Ishikawa (cell line): ENCODE results near the gene MFSD12.

Source experiments
- CEBPB ChIP-seq: IDR thresholded peaks from 2 replicates; pipeline ENCODE4 v1.6.1; 2012
- CREB1 ChIP-seq: IDR thresholded peaks from 2 replicates; pipeline ENCODE4 v1.6.1; 2012; ENCODE audit warnings: low read depth
- EGR1 ChIP-seq: IDR thresholded peaks from 2 replicates; pipeline ENCODE4 v1.6.1; 2012
- EP300 ChIP-seq: IDR thresholded peaks from 2 replicates; pipeline ENCODE4 v1.6.1; 2012; ENCODE audit warnings: borderline replicate concordance
- FOXM1 ChIP-seq: IDR thresholded peaks from 2 replicates; pipeline ENCODE4 v1.6.1; 2012; ENCODE audit warnings: low read depth, borderline replicate concordance
- NFIC ChIP-seq: IDR thresholded peaks from 2 replicates; pipeline ENCODE4 v1.6.1; 2012
- RAD21 ChIP-seq: IDR thresholded peaks from 2 replicates; pipeline ENCODE4 v1.6.1; 2012; ENCODE audit warnings: low read depth
- REST ChIP-seq: IDR thresholded peaks from 2 replicates; pipeline ENCODE4 v1.6.1; 2012; ENCODE audit warnings: low read depth, mild to moderate bottlenecking
- TAF1 ChIP-seq: IDR thresholded peaks from 2 replicates; pipeline ENCODE4 v1.6.1; 2012; ENCODE audit warnings: low read depth, mild to moderate bottlenecking
- TCF12 ChIP-seq: IDR thresholded peaks from 2 replicates; pipeline ENCODE4 v1.6.1; 2012; ENCODE audit warnings: low read depth
- TEAD4 ChIP-seq: IDR thresholded peaks from 2 replicates; pipeline ENCODE4 v1.6.1; 2012
- YY1 ChIP-seq: IDR thresholded peaks from 2 replicates; pipeline ENCODE4 v1.6.1; 2012; ENCODE audit warnings: low read depth
- ZBTB7A ChIP-seq: IDR thresholded peaks from 2 replicates; pipeline ENCODE4 v1.6.1; 2012; ENCODE audit warnings: low read depth
- TF ChIP-seq, protein P1 (sequence below): IDR thresholded peaks from 2 replicates; pipeline ENCODE4 v1.6.1; 2012
- TF ChIP-seq, protein P2 (sequence below): IDR thresholded peaks from 2 replicates; pipeline ENCODE4 v1.6.1; 2012

Gene MFSD12

DNA sequence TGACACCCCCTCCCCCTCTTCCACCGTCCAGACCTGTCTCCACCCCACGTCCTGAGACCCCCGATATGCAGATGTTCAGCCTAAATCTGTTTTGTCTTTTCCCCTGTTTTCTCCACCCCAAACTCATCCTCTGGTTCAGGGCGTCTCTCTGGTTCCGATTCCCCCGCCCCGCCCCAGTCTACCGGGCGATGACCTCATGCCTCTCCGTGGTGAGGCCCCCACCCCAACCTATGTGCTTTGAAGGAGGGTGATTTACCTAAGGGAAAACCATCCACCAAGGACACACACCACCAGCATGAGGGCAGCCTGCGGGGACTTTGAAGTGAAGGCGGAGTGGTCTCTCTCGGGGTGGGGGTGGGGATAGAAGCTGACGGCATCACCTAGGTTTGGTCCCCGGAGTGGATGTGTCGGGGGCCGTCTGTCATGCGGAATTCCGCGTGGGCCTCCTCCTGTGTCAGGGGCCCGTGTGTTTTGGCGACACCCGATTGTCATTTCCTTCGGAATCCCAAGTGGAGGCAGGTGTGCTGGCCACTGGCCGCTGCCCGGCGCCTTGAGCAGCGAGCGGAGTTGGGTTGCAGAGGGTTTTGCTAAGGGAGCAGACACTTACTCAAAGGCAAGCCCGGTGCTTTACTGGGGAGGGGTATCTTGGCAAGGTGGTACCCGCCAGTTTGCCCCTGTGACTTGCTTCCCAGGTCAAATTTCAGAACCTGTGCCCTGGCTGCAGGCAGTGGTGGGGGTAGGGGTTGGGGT lies 49.8 kb downstream of the MFSD12 start:
- TF ChIP-seq CREB1 (no peak), EGR1 (no peak), TAF1 (no peak), TCF12 (no peak), EP300 (no peak), FOXM1 (no peak), RAD21 (no peak), REST (no peak), YY1 (no peak), ZBTB7A (no peak), NFIC (no peak), TEAD4 (no peak), CEBPB (no peak)
- TF ChIP-seq, protein P1, sequence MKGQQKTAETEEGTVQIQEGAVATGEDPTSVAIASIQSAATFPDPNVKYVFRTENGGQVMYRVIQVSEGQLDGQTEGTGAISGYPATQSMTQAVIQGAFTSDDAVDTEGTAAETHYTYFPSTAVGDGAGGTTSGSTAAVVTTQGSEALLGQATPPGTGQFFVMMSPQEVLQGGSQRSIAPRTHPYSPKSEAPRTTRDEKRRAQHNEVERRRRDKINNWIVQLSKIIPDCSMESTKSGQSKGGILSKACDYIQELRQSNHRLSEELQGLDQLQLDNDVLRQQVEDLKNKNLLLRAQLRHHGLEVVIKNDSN: no peak
- TF ChIP-seq, protein P2, sequence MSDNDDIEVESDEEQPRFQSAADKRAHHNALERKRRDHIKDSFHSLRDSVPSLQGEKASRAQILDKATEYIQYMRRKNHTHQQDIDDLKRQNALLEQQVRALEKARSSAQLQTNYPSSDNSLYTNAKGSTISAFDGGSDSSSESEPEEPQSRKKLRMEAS: no peak

- TF ChIP-seq TCF12 (no peak), ZBTB7A (peak; percentile 54)
- TF ChIP-seq, protein P2: peak; percentile 17; the same call in 1 of the 2 replicates
Measured at GRCh38 chr19:3506384-3507340, 50.7 kb downstream of the MFSD12 start.

DNA sequence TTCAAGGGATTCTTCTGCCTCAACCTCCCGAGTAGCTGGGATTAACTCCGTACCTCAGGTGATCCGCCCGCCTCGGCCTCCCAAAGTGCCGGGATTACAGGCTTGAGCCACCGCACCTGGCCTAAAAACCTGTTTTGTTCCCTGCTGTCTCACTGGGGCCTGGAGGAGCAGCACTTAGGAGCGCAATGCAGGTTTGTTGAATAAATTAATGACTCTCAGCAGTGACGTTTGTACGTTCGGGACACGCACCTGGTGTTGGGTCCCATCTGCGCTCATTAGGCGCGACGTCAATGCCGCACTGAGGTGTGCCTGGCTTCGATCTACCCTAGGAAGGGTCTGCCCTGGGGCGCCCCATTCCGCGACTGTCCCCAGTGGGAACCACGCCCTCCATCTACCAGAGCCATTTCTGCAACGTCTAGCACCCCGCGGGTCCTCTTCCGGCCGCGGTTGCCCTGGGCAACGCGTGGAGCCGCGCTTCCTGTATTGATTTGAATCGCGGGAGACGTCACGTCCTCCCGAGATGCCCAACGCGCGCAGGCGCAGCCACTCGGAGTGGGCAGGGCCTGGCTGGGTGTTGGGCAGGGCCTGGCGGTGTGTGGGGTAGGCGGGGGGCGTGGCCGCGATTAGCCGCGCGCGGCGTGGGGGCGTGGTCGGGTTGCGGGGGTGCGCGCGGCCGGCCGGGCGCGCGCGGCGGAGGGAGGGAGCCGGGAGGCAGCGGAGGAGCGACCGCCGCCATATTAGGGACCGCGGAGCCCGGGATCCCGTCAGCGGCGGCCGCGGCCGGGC lies 51.6 kb downstream of the MFSD12 start, which contains the start of gene FZR1:
FZR1 (plus strand) TSS at position 714 of the 786 bp plus-strand sequence. CDS start 16,679 bp downstream, outside the sequence.
- TF ChIP-seq TAF1 (peak; percentile 69), TCF12 (peak; percentile 63), YY1 (peak; percentile 62), ZBTB7A (no peak), REST (no peak), NFIC (0 out of 2 replicates have a peak, but pooled peaks have one; percentile 18), RAD21 (no peak), EGR1 (peak; percentile 44; the same call in 1 of the 2 replicates), EP300 (peak; percentile 31; the same call in 1 of the 2 replicates), CEBPB (no peak), FOXM1 (peak; percentile 100), CREB1 (peak; percentile 95)
- TF ChIP-seq, protein P1: no peak
- TF ChIP-seq, protein P2: peak; percentile 86

GRCh38 chr19:3504735-3505134 lies 52.7 kb downstream of the MFSD12 start:
- TF ChIP-seq YY1 (no peak), REST (no peak), ZBTB7A (no peak), TAF1 (no peak), FOXM1 (no peak), CEBPB (no peak), TCF12 (no peak), RAD21 (no peak), EGR1 (no peak), NFIC (no peak), CREB1 (no peak), EP300 (no peak), TEAD4 (no peak)
- TF ChIP-seq, protein P1: no peak
- TF ChIP-seq, protein P2: no peak
